ENCODE results near the gene CYFIP2. TPM values are rescaled to one million over a fixed set of nuclear protein-coding genes. Genes with fewer than 3 reads are reported as not detected.

The CYFIP2 gene
- total and polyA plus RNA-seq, 12 donors, result 20.3 to 50.8 (median 31.1) TPM

DNA sequence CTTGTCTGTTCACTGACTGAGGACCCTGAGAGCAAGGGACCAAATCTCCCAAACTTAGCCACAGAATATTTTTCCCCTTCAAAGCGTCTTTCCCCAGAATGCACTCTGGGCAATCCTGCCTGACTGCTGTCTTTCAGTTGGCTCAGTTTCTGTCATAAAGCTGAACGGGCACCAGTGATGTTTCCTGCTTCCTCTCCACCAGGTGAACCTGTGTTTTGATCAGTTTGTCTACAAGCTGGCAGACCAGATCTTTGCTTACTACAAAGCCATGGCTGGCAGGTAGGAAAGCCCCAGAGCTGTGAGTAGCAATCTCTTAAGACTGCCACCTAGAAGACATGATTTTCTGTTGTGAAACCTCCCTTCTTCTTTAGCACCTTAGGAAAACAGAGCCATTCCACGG lies 61.8 kb downstream of the CYFIP2 start:
- peaks cover 0 to 70% (median 8%) of the 10 kb centered on the region in 9 donors for H3K36me3 ChIP-seq
- intact Hi-C loops (cut with DNase I), result loop anchor here in 7 of 10 donors (1.0 to 10.0 kb wide), 9 partner anchors 145 to 415 kb away; partner anchors contain the start of gene LSM11 (in 2 of the 7)
- H3K4me3 ChIP-seq, result peak overlapping the region in 1 of 10 donors; percentile 18
- no peaks in the 10 kb centered on the region for H3K9me3 ChIP-seq
- DNase-seq, result no peak
- peaks cover 0 to 11% (median 0%) of the 10 kb centered on the region in 9 donors for H3K4me1 ChIP-seq
- peak in 1 of 8 donors; percentile 15 for ATAC-seq
- no peaks in the 10 kb centered on the region for H3K27me3 ChIP-seq
- H3K27ac ChIP-seq, result peak overlapping the region in 1 of 10 donors; percentile 36
- TF ChIP-seq, protein P1, sequence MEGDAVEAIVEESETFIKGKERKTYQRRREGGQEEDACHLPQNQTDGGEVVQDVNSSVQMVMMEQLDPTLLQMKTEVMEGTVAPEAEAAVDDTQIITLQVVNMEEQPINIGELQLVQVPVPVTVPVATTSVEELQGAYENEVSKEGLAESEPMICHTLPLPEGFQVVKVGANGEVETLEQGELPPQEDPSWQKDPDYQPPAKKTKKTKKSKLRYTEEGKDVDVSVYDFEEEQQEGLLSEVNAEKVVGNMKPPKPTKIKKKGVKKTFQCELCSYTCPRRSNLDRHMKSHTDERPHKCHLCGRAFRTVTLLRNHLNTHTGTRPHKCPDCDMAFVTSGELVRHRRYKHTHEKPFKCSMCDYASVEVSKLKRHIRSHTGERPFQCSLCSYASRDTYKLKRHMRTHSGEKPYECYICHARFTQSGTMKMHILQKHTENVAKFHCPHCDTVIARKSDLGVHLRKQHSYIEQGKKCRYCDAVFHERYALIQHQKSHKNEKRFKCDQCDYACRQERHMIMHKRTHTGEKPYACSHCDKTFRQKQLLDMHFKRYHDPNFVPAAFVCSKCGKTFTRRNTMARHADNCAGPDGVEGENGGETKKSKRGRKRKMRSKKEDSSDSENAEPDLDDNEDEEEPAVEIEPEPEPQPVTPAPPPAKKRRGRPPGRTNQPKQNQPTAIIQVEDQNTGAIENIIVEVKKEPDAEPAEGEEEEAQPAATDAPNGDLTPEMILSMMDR (IDR thresholded peaks at IDR 0.05), result no peak
- 51 to 55% methylated on average over 3 of the region's 3 CpGs for WGBS, 2 donors

DNA sequence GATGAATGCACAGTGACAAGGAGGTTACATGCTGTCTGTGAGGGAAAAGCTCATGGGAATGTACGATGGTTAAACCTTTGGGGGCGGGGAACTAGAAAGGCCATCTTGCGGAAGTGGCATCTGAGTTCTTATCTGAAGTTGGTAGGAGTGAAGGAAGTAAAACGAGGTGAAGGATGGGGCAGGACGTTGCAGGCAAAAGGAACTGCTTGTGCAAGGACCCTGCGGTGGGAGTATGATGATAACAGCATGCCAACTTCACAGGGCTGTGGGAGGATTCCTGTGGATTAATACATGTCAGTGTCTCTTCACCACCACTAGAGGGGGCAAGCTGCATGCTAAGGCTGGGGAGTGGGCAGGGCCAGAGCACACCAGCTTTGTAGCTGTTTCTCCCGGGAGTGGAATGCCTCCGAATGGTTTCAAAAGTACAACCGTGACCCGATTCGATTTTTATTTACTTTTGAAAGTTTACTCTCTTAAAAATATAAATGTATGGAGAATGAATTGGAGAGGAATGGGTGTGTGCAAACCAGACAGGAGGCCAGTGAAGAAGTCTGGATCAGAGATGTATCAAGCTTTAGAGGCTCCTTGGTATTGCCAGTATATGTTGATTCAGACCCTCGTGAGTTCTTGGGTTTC lies 62.5 kb downstream of the CYFIP2 start:
- Histone ChIP-seq H3K4me3 (peak overlapping the region in 6 of 10 donors; percentile 8 to 37 (median 22)), H3K9me3 (no peaks in the 10 kb centered on the region), H3K36me3 (peaks cover 0 to 72% (median 8%) of the 10 kb centered on the region in 9 donors), H3K27me3 (no peaks in the 10 kb centered on the region), H3K27ac (peak overlapping the region in 1 of 10 donors; percentile 36), H3K4me1 (peaks cover 0 to 11% (median 0%) of the 10 kb centered on the region in 9 donors)
- WGBS, 2 donors, result 11 to 13% methylated on average over 12 of the region's 12 CpGs
- intact Hi-C loops (cut with DNase I), result loop anchor here in 7 of 10 donors (1.0 to 10.0 kb wide), 9 partner anchors 144 to 414 kb away; partner anchors contain the start of gene LSM11 (in 2 of the 7)
- DNase-seq (peak; percentile 32 to 61), ATAC-seq (peak; percentile 89 to 96 (median 94))
- TF ChIP-seq, protein P1 (IDR thresholded peaks at IDR 0.05), result peak; percentile 87 to 95 (median 93)

DNA sequence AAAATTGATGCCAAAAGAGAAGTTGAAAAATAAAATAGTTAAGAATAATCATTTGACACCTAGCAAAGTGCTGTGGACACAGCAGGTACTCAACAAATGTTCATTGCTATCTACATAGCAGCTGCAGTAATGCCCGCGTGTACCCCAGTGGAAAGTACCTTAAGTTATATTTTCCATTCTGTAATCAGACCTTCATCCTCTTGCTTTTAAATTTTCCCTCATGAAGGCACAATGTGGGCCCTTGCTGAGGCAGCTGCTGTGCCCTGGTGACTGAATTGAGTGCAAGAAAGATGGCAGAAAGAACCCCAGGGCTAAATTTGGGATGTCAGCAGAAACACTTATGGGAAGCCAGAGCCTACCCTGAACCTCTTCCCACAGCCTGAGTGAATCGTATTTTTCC lies 65.9 kb downstream of the CYFIP2 start:
- Histone ChIP-seq H3K27ac (no peak overlapping the region), H3K4me1 (peaks cover 0 to 16% (median 8%) of the 10 kb centered on the region in 9 donors), H3K27me3 (no peaks in the 10 kb centered on the region), H3K36me3 (peaks cover 0 to 67% (median 10%) of the 10 kb centered on the region in 9 donors), H3K9me3 (no peaks in the 10 kb centered on the region), H3K4me3 (no peak overlapping the region)
- ATAC-seq (no peak), DNase-seq (no peak)
- intact Hi-C loops (cut with DNase I), result loop anchor here in 3 of 10 donors (5.0 to 10.0 kb wide), 4 partner anchors 143 to 403 kb away; partner anchors contain the start of gene THG1L (in 1 of the 3)
- WGBS, 2 donors, result 62 to 83% methylated on average over 3 of the region's 3 CpGs
- TF ChIP-seq, protein P1 (IDR thresholded peaks at IDR 0.05), result no peak

DNA sequence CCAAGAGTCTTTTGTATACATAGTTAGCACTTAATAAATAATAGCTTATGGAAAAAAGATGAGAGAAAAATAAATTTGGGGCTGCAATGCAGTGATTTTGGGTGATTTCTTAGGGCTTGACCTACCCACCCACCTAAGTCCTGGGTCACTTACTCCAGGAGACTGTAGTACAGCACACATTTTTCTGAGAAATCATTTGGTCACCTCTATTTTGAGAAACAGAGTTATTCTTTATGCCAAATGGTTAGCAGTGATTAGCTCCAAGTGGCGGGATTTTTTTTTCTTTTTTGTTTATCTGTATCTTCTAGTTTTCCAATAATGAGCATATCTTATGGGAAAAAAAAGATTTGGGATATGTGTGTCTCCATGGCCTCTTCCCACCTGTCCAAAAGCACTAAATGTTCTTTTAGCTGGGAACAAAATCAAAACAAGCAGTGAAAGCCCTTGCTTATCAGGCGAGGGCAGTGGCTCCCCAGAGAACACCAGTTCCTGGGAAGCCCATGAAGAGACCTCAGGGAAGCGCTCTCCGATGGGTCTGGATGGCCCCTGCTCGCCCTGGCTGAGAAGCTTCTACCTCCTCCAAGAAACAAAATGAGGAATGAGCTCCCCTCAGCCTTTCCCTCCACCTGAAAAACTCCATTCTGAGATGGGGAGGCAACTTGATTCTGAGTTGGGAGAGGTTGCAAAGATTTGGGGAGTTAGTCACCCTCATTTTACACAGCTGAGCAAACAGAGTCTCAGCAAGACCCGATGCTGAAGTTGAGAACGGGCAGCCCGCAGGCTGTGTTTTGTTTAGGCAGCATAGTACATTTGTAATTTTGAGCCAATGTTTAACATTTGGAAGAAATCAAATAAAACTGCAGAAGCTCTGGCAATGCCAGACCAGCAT lies 69.9 kb downstream of the CYFIP2 start:
- H3K4me1 ChIP-seq, result peaks cover 0 to 9% (median 0%) of the 10 kb centered on the region in 9 donors
- peak overlapping the region in 1 of 10 donors; percentile 26 for H3K27ac ChIP-seq
- H3K9me3 ChIP-seq, result peaks cover 0 to 5% (median 0%) of the 10 kb centered on the region in 11 donors
- WGBS, 2 donors, result 59 to 83% methylated on average over 8 of the region's 8 CpGs
- H3K4me3 ChIP-seq, result no peak overlapping the region
- TF ChIP-seq, protein P1 (IDR thresholded peaks at IDR 0.05), result no peak
- H3K36me3 ChIP-seq, result peaks cover 0 to 82% (median 14%) of the 10 kb centered on the region in 9 donors
- intact Hi-C loops (cut with DNase I), result loop anchor here in 2 of 10 donors (10.0 kb wide), 3 partner anchors 139 to 399 kb away; partner anchors contain the start of gene THG1L (in 1 of the 2)
- H3K27me3 ChIP-seq, result no peaks in the 10 kb centered on the region
- ATAC-seq (peak in 4 of 8 donors; percentile 26 to 76 (median 51)), DNase-seq (no peak)

All from heart right ventricle (tissue), 16 donors.